HEK293 (cell line): ENCODE results near the gene CHRNA7.

Experiments
- ZNF580 ChIP-seq: fragments of 450-650 bp; formaldehyde crosslinking; IDR thresholded peaks from 2 replicates; pipeline ENCODE4 v1.5.1; 2016; ENCODE audit warnings: missing biosample characterization, missing genetic modification characterization
- ZNF692 ChIP-seq: fragments of 450-650 bp; formaldehyde crosslinking; IDR thresholded peaks from 2 replicates; pipeline ENCODE4 v1.5.1; 2016; ENCODE audit warnings: missing biosample characterization, missing genetic modification characterization
- TF ChIP-seq, protein P1 (sequence below): fragments of 450-650 bp; formaldehyde crosslinking; IDR thresholded peaks from 2 replicates; pipeline ENCODE4 v1.5.1; 2016; ENCODE audit warnings: missing biosample characterization, missing genetic modification characterization
- TF ChIP-seq, protein P2 (sequence below): fragments of 450-650 bp; formaldehyde crosslinking; IDR thresholded peaks from 2 replicates; pipeline ENCODE4 v1.5.1; 2016; ENCODE audit warnings: missing biosample characterization, missing genetic modification characterization, borderline replicate concordance

DNA sequence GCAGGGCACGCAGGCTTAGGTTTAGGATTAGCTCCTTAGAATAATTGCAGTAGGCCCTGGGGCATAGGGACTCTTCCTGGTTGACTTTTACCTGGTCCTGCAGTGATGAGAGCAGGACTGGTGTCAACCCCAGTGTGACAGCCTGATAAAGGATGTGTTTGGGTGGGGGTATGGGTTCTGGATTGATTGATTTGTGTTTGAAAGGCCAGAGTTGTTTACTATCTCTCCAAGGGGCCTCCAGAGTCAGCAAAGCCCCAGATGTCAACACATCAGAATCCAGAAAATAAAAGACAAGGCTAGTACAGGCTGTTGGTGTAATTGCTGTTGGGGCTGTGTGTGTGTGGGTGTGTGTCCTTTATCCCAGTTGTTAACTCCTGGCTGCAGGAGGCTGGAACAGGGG lies 122.3 kb downstream of the CHRNA7 start:
- TF ChIP-seq, protein P1, sequence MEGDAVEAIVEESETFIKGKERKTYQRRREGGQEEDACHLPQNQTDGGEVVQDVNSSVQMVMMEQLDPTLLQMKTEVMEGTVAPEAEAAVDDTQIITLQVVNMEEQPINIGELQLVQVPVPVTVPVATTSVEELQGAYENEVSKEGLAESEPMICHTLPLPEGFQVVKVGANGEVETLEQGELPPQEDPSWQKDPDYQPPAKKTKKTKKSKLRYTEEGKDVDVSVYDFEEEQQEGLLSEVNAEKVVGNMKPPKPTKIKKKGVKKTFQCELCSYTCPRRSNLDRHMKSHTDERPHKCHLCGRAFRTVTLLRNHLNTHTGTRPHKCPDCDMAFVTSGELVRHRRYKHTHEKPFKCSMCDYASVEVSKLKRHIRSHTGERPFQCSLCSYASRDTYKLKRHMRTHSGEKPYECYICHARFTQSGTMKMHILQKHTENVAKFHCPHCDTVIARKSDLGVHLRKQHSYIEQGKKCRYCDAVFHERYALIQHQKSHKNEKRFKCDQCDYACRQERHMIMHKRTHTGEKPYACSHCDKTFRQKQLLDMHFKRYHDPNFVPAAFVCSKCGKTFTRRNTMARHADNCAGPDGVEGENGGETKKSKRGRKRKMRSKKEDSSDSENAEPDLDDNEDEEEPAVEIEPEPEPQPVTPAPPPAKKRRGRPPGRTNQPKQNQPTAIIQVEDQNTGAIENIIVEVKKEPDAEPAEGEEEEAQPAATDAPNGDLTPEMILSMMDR, result no peak
- no peak for TF ChIP-seq ZNF692 (tag by site-specific recombination)
- no peak for TF ChIP-seq ZNF580 (tag by site-specific recombination)
- TF ChIP-seq, protein P2, sequence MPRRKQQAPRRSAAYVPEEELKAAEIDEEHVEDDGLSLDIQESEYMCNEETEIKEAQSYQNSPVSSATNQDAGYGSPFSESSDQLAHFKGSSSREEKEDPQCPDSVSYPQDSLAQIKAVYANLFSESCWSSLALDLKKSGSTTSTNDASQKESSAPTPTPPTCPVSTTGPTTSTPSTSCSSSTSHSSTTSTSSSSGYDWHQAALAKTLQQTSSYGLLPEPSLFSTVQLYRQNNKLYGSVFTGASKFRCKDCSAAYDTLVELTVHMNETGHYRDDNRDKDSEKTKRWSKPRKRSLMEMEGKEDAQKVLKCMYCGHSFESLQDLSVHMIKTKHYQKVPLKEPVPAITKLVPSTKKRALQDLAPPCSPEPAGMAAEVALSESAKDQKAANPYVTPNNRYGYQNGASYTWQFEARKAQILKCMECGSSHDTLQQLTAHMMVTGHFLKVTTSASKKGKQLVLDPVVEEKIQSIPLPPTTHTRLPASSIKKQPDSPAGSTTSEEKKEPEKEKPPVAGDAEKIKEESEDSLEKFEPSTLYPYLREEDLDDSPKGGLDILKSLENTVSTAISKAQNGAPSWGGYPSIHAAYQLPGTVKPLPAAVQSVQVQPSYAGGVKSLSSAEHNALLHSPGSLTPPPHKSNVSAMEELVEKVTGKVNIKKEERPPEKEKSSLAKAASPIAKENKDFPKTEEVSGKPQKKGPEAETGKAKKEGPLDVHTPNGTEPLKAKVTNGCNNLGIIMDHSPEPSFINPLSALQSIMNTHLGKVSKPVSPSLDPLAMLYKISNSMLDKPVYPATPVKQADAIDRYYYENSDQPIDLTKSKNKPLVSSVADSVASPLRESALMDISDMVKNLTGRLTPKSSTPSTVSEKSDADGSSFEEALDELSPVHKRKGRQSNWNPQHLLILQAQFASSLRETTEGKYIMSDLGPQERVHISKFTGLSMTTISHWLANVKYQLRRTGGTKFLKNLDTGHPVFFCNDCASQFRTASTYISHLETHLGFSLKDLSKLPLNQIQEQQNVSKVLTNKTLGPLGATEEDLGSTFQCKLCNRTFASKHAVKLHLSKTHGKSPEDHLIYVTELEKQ (tag by site-specific recombination), result no peak
